Glutamatergic neuron (in vitro differentiated cells): Measurements from ENCODE around the gene CUL1. TPM values are rescaled to one million over a fixed set of nuclear protein-coding genes. Genes with fewer than 3 reads are reported as not detected.
A peak's percentile ranks its signal among the peaks of the same experiment; 100 is the strongest.

Experiments used
- DNase-seq: peaks from one replicate; pipeline ENCODE4 v3.0.0; 2022
- H3K27ac Mint-ChIP-seq: one replicate; pipeline ENCODE4 v1.8.0; 2020; ENCODE audit warnings: mild to moderate bottlenecking, mixed read lengths, inconsistent platforms; ENCODE audit not compliant: unreplicated experiment
- H3K27me3 Mint-ChIP-seq: one replicate; pipeline ENCODE4 v1.8.0; 2020; ENCODE audit warnings: mild to moderate bottlenecking, moderate library complexity, mixed read lengths, inconsistent platforms; ENCODE audit not compliant: unreplicated experiment
- H3K36me3 Mint-ChIP-seq: one replicate; pipeline ENCODE4 v1.8.0; 2020; ENCODE audit warnings: mild to moderate bottlenecking, mixed read lengths, inconsistent platforms; ENCODE audit not compliant: unreplicated experiment
- H3K4me1 Mint-ChIP-seq: one replicate; pipeline ENCODE4 v1.8.0; 2020; ENCODE audit warnings: mild to moderate bottlenecking, low read depth, mixed read lengths, inconsistent platforms; ENCODE audit not compliant: unreplicated experiment
- H3K4me3 Mint-ChIP-seq: one replicate; pipeline ENCODE4 v1.8.0; 2020; ENCODE audit warnings: mild to moderate bottlenecking, mixed read lengths, inconsistent platforms; ENCODE audit not compliant: unreplicated experiment
- H3K9me3 Mint-ChIP-seq: one replicate; pipeline ENCODE4 v1.8.0; 2020; ENCODE audit warnings: mild to moderate bottlenecking, moderate library complexity, mixed read lengths, inconsistent platforms; ENCODE audit not compliant: unreplicated experiment
- CTCF ChIP-seq: fragments of 200-600 bp; sonication (generic); IDR thresholded peaks from one replicate; pipeline ENCODE4 v1.5.0; 2021; ENCODE audit not compliant: partially characterized antibody, unreplicated experiment
- long read RNA-seq: library from polyadenylated mRNA; unstranded; transcript quantifications from one replicate; pipeline ENCODE4 v2.0.0, GENCODE V29; 2020; ENCODE audit not compliant: unreplicated experiment
- total RNA-seq: library from RNA; stranded (reverse); fragmentation: NEBNext Ultra II Directional; extraction: Animal tissue kit (Norgen Biotek cat#: 25700); gene quantifications from one replicate; pipeline ENCODE4 v1.2.1, GENCODE V29; 2021; ENCODE audit not compliant: unreplicated experiment

The CUL1 gene
- total RNA-seq = 65.0 TPM
- long read RNA-seq, transcript CUL1-201 (22 exons, 3,064 nt) = major isoform, 21 of 27 reads
- long read RNA-seq, partial matches to known transcripts = 5 of 27 reads
- long read RNA-seq, other reads (novel, unspliced or antisense) = 1 of 27 reads

- H3K27me3 Mint-ChIP-seq = peaks cover 8% of the 10 kb centered on the region
- no peak for TF ChIP-seq CTCF
- H3K4me3 Mint-ChIP-seq = peak within 1 kb of the TSS; percentile 98
- H3K36me3 Mint-ChIP-seq = peaks cover 6% of the 10 kb centered on the region
- peak within 1 kb of the TSS; percentile 95 for H3K27ac Mint-ChIP-seq
- peak; percentile 87 for DNase-seq
- H3K9me3 Mint-ChIP-seq = peaks cover 13% of the 10 kb centered on the region
- H3K4me1 Mint-ChIP-seq = peaks cover 35% of the 10 kb centered on the region
These were observed at the start of gene CUL1 for GRCh38 chr7:148698397-148699023. Gene CUL1 (plus strand): TSS chr7:148698903. CDS start chr7:148730123, 31,220 bp downstream.

GRCh38 chr7:148650232-148650858, 48.4 kb upstream of the CUL1 start:
- H3K4me1 Mint-ChIP-seq = no peaks in the 10 kb centered on the region
- H3K9me3 Mint-ChIP-seq = peaks cover 2% of the 10 kb centered on the region
- H3K4me3 Mint-ChIP-seq = no peak overlapping the region
- no peak overlapping the region for H3K27ac Mint-ChIP-seq
- TF ChIP-seq CTCF = no peak
- no peaks in the 10 kb centered on the region for H3K27me3 Mint-ChIP-seq
- DNase-seq = no peak
- peaks cover 1% of the 10 kb centered on the region for H3K36me3 Mint-ChIP-seq

- H3K4me1 Mint-ChIP-seq = no peaks in the 10 kb centered on the region
- no peaks in the 10 kb centered on the region for H3K27me3 Mint-ChIP-seq
- DNase-seq = no peak
- no peaks in the 10 kb centered on the region for H3K36me3 Mint-ChIP-seq
- peaks cover 2% of the 10 kb centered on the region for H3K9me3 Mint-ChIP-seq
- no peak overlapping the region for H3K27ac Mint-ChIP-seq
- no peak for TF ChIP-seq CTCF
- H3K4me3 Mint-ChIP-seq = no peak overlapping the region
These were observed 45.9 kb upstream of the CUL1 start for GRCh38 chr7:148652773-148653172.

GRCh38 chr7:148657929-148658328, 40.8 kb upstream of the CUL1 start:
- no peaks in the 10 kb centered on the region for H3K36me3 Mint-ChIP-seq
- H3K27ac Mint-ChIP-seq = no peak overlapping the region
- H3K9me3 Mint-ChIP-seq = peaks cover 3% of the 10 kb centered on the region
- DNase-seq = no peak
- H3K27me3 Mint-ChIP-seq = no peaks in the 10 kb centered on the region
- H3K4me1 Mint-ChIP-seq = peaks cover 3% of the 10 kb centered on the region
- TF ChIP-seq CTCF = no peak
- H3K4me3 Mint-ChIP-seq = no peak overlapping the region

GRCh38 chr7:148661471-148661870, 37.2 kb upstream of the CUL1 start:
- Mint-ChIP-seq H3K4me1 (peaks cover 6% of the 10 kb centered on the region), H3K4me3 (no peak overlapping the region), H3K9me3 (peaks cover 1% of the 10 kb centered on the region), H3K36me3 (no peaks in the 10 kb centered on the region), H3K27me3 (no peaks in the 10 kb centered on the region), H3K27ac (no peak overlapping the region)
- DNase-seq = no peak
- TF ChIP-seq CTCF = no peak
